C4-2B (cell line): ENCODE data around the gene LLCFC1.

Source experiments
- H3K27ac ChIP-seq: fragments of 450-650 bp; 2 replicates; pipeline ENCODE4 v1.5.1; 2017
- ZFX ChIP-seq: fragments of 450-650 bp; IDR thresholded peaks from 2 replicates; pipeline ENCODE4 v1.6.1; 2017
- TF ChIP-seq, protein P1 (sequence below): fragments of 450-650 bp; conservative IDR thresholded peaks from 2 replicates; pipeline ENCODE4 v1.5.1; 2017; ENCODE audit warnings: mild to moderate bottlenecking

Gene LLCFC1

DNA sequence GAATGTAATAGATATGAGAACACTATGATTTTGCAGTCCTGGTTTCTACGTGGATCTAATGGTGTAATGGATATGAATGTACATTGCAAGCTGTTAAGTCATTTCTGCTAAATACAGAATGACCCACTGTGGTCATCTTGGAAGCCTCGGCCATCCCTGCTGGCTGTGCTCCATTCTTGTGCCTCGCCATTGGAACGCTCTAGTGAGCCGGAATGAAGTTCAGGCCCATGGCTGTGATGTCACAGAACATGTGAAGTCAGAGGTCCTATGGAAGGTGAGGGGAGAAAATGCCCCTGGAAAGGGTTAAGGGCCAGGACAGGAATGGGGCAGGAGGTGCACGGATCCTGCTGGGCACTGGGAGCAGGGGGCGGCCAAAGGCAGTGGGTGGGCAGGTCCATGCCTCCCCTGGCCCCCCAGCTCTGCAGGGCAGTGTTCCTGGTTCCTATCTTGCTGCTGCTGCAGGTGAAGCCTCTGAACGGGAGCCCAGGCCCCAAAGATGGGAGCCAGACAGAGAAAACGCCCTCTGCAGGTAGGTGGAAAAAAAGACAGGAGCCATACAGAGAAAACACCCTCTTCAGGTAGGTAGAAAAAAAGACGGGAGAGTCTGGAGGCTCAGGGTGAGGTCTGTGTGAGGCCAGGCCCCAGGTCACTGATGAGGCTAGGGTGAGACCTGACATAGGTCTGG, at the start of gene LLCFC1:
Gene LLCFC1 (plus strand): TSS at position 259 of the 685 bp plus-strand sequence. CDS start 138 bp downstream, at position 397.
- no peak within 1 kb of the TSS for H3K27ac ChIP-seq
- TF ChIP-seq, protein P1, sequence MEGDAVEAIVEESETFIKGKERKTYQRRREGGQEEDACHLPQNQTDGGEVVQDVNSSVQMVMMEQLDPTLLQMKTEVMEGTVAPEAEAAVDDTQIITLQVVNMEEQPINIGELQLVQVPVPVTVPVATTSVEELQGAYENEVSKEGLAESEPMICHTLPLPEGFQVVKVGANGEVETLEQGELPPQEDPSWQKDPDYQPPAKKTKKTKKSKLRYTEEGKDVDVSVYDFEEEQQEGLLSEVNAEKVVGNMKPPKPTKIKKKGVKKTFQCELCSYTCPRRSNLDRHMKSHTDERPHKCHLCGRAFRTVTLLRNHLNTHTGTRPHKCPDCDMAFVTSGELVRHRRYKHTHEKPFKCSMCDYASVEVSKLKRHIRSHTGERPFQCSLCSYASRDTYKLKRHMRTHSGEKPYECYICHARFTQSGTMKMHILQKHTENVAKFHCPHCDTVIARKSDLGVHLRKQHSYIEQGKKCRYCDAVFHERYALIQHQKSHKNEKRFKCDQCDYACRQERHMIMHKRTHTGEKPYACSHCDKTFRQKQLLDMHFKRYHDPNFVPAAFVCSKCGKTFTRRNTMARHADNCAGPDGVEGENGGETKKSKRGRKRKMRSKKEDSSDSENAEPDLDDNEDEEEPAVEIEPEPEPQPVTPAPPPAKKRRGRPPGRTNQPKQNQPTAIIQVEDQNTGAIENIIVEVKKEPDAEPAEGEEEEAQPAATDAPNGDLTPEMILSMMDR = no peak; the same call in 1 of the 2 replicates
- no peak for TF ChIP-seq ZFX

- H3K27ac ChIP-seq = no peak overlapping the region
- TF ChIP-seq ZFX = no peak
- TF ChIP-seq, protein P1 = no peak
Measured at GRCh38 chr7:142889816-142890215, 49.5 kb upstream of the LLCFC1 start.

GRCh38 chr7:142890874-142891485, 48.3 kb upstream of the LLCFC1 start:
- H3K27ac ChIP-seq = no peak overlapping the region

DNA sequence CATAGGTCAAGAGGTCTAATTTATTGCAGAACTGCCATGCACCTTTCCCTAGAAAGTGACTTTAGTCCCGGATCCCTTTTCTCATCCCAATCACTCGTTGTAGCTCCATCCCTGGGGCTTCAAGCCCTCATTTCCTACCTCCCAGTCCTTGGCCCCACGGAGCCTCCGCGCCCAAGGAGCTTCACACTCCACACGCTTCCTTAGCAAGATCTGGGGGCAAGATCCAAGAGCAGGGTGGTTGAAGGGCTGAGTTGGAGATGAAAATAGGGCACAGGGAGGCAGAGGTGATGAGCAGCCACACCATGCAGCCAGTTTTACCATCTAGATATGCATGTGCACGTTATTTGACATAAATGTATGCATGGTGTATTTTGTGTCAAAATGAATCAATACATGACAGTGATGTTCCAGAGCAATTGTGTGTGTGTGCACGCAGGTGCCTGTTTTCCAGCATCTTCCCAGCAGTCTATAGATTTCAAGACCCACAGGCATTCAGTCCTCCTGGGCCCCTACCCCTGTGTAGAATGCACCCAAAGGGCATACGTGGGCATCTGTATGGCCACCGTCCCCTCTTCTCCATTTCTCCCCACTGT, 47.7 kb upstream of the LLCFC1 start:
- H3K27ac ChIP-seq = peak overlapping the region; percentile 93; the same call in 1 of the 2 replicates
- TF ChIP-seq ZFX = no peak
- TF ChIP-seq, protein P1 = no peak

More at GRCh38 chr7:142890874-142891485, 48.3 kb upstream of the LLCFC1 start:
- TF ChIP-seq ZFX = no peak
- TF ChIP-seq, protein P1 = no peak

GRCh38 chr7:142892951-142893350, 46.3 kb upstream of the LLCFC1 start:
- peak overlapping the region; percentile 93 for H3K27ac ChIP-seq
- TF ChIP-seq, protein P1 = no peak
- no peak for TF ChIP-seq ZFX

DNA sequence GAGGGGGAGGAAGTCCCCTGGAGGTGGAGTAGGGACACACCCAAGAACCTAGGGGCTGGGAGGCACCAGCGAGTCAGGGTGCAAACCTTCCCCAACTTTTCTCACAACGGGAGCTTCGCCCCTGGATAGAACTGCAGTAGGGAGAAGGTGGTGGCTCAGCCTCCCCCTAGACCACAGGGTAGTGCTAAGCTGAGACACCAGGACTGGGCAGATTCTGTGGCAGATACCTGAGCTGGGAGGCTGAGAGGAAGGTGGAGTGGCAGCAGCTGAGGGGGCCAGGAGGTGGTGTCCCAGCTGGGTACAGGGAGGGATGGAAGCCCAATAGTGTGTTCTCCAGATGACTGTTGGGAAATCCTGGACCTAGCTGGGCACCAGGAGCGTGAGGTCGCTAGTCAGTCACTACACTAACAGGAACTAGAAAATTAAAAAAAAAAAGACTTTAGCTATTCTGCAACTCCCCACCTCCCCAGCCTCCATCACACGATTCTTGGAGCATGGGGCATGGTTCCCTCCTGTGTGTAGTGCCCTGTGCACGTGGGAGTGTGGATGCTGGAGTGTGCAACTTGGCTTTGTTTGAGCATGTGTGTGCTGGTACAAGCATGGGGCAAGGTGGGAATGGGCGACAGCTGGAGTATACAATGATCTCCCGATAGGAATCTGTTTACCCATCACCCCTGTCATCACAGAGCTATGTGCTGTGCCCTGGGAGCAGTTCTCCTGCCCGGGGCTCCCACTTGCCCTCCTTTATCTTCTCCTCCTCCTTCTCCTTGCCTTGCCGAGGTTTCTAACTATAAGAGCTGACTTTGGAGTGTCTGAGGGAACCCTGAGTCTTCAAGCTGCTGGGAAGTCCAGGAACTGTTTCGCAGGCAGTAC, 44.9 kb upstream of the LLCFC1 start:
- TF ChIP-seq, protein P1 = no peak
- TF ChIP-seq ZFX = peak; percentile 46; the same call in 1 of the 2 replicates
- peak overlapping the region; percentile 93 for H3K27ac ChIP-seq
